HCT116 (cell line): ENCODE measurements around the gene ARPP21. TPM values are rescaled to one million over a fixed set of nuclear protein-coding genes. Genes with fewer than 3 reads are reported as not detected.

ENCODE experiments used
- ATAC-seq: fragments of 200-7000 bp; cut with Tn5 transposase; 2 replicates; pipeline ENCODE4 v1.9.1; 2020; ENCODE audit warnings: mild to moderate bottlenecking, moderate library complexity
- BruUV-seq: library from RNA; stranded (reverse); fragments of 400-500 nt; replicated peaks from 2 replicates; lab custom pipeline; 2021; lab: Mats Ljungman, UMichigan
- CTCF ChIA-PET: fragments of 300-600 bp; sonication (Branson Sonifier 250); formaldehyde crosslinking; loops from one replicate; lab custom pipeline; 2021; ENCODE audit warnings: antibody characterized with exemption; lab: Charles Lee
- POLR2A ChIA-PET: fragments of 300-600, 350-600 bp; sonication (Branson Sonifier 250); formaldehyde crosslinking; loops from one replicate; lab custom pipeline; 2021; ENCODE audit warnings: antibody characterized with exemption; lab: Charles Lee
- RAD21 ChIA-PET, 2 experiments: fragments of 300-600 bp; sonication (Branson Sonifier 250); formaldehyde crosslinking; loops; one replicate each; lab custom pipeline; 2023; ENCODE audit warnings: low total read pairs in 2 of 2; ENCODE audit not compliant: uncharacterized antibody in 2 of 2, unreplicated experiment in 2 of 2, low non-redundant PET in 1 of 2; lab: Charles Lee
- DNase-seq: peaks from one replicate; pipeline ENCODE4 v3.0.0-alpha.2; 2010; ENCODE audit warnings: low read depth, low spot score
- H2AFZ ChIP-seq: fragments of 200-600 bp; shearing (Covaris generic), sonication (generic); 2 replicates; pipeline ENCODE4 v1.6.1; 2017; ENCODE audit warnings: low read depth, mixed run types, mixed read lengths, antibody characterized with exemption, low read length; ENCODE audit not compliant: poor library complexity, severe bottlenecking
- H3K27ac ChIP-seq: 2 replicates; pipeline ENCODE4 v1.5.1; 2012; ENCODE audit warnings: low read depth, low read length
- H3K27me3 ChIP-seq: fragments of 200-600 bp; sonication (generic); 2 replicates; pipeline ENCODE4 v1.6.1; 2016; ENCODE audit warnings: mixed run types, low read length, mixed read lengths; ENCODE audit not compliant: insufficient read depth
- H3K36me3 ChIP-seq, 2 experiments: fragments of 200-500 bp in 1 of 2; fragments of 200-600 bp in 1 of 2; sonication (Bioruptor generic) in 1 of 2; sonication (generic) in 1 of 2; 2 replicates each; pipeline versions ENCODE4 v1.5.1 to v1.6.1; 2014 to 2016; ENCODE audit warnings: low read length in 2 of 2, inconsistent platforms in 1 of 2, mixed read lengths in 1 of 2, mixed run types in 1 of 2; ENCODE audit not compliant: insufficient read depth in 2 of 2, control insufficient read depth in 1 of 2
- H3K4me1 ChIP-seq, 2 experiments: fragments of 200-600 bp in 1 of 2; sonication (generic) in 1 of 2; 2 replicates each; pipeline versions ENCODE4 v1.5.1 to v1.6.1; 2012 to 2017; ENCODE audit warnings: low read length in 2 of 2, inconsistent platforms in 1 of 2, mild to moderate bottlenecking in 1 of 2, mixed read lengths in 1 of 2, mixed run types in 1 of 2, moderate library complexity in 1 of 2; ENCODE audit not compliant: insufficient read depth in 2 of 2, control insufficient read depth in 1 of 2
- H3K4me2 ChIP-seq: fragments of 200-600 bp; sonication (generic); 2 replicates; pipeline ENCODE4 v1.6.1; 2017; ENCODE audit warnings: mixed run types, low read length, mixed read lengths
- H3K4me3 ChIP-seq, 2 experiments: fragments of 200-600 bp in 1 of 2; sonication (generic) in 1 of 2; replicated peaks in 1 of 2; 2 replicates each; pipeline ENCODE4 v1.5.1; 2011 to 2016; ENCODE audit warnings: low read length in 2 of 2, control low read depth in 1 of 2, low read depth in 1 of 2, mild to moderate bottlenecking in 1 of 2, mixed read lengths in 1 of 2, mixed run types in 1 of 2
- H3K79me2 ChIP-seq: fragments of 200-600 bp; sonication (generic); 2 replicates; pipeline ENCODE4 v1.6.1; 2017; ENCODE audit warnings: mild to moderate bottlenecking, mixed run types, low read length, moderate library complexity, mixed read lengths; ENCODE audit not compliant: insufficient read depth
- H3K9ac ChIP-seq: fragments of 200-600 bp; sonication (generic); 2 replicates; pipeline ENCODE4 v1.6.1; 2016; ENCODE audit warnings: low read length, mixed read lengths
- H3K9me2 ChIP-seq: fragments of 200-600 bp; sonication (generic), shearing (Covaris generic); 2 replicates; pipeline ENCODE4 v1.6.1; 2017; ENCODE audit warnings: mixed run types, mild to moderate bottlenecking, moderate library complexity; ENCODE audit not compliant: insufficient read depth
- H3K9me3 ChIP-seq, 2 experiments: fragments of 200-500 bp in 1 of 2; fragments of 200-600 bp in 1 of 2; sonication (Bioruptor generic) in 1 of 2; sonication (generic) in 1 of 2; 2 replicates each; pipeline ENCODE4 v1.6.1; 2014 to 2017; ENCODE audit warnings: low read length in 2 of 2, mixed read lengths in 2 of 2, inconsistent platforms in 1 of 2, low read depth in 1 of 2, mild to moderate bottlenecking in 1 of 2, mixed run types in 1 of 2, moderate library complexity in 1 of 2; ENCODE audit not compliant: control insufficient read depth in 1 of 2, insufficient read depth in 1 of 2
- H4K20me1 ChIP-seq: fragments of 200-600 bp; sonication (generic), shearing (Covaris generic); 2 replicates; pipeline ENCODE4 v1.6.1; 2017; ENCODE audit warnings: mixed run types, mild to moderate bottlenecking, moderate library complexity; ENCODE audit not compliant: insufficient read depth
- ATF3 ChIP-seq: IDR thresholded peaks from 2 replicates; pipeline ENCODE4 v1.6.1; 2012
- CBX3 ChIP-seq: IDR thresholded peaks from 2 replicates; pipeline ENCODE4 v1.6.1; 2012; ENCODE audit warnings: low read depth
- EGR1 ChIP-seq: IDR thresholded peaks from 2 replicates; pipeline ENCODE4 v1.6.1; 2012; ENCODE audit warnings: low read depth
- EZH2 ChIP-seq: fragments of 200-600 bp; sonication (generic); IDR thresholded peaks from 2 replicates; pipeline ENCODE4 v1.6.1; 2017; ENCODE audit warnings: antibody characterized with exemption, mixed run types
- EZH2phosphoT487 ChIP-seq: fragments of 200-600 bp; IDR thresholded peaks from 2 replicates; pipeline ENCODE4 v1.6.1; 2018; ENCODE audit warnings: antibody characterized with exemption, borderline replicate concordance
- JUND ChIP-seq: IDR thresholded peaks from 2 replicates; pipeline ENCODE4 v1.6.1; 2012
- MAX ChIP-seq: IDR thresholded peaks from 2 replicates; pipeline ENCODE4 v1.6.1; 2012
- POLR2A ChIP-seq: IDR thresholded peaks from 2 replicates; pipeline ENCODE4 v1.7.0; 2011; ENCODE audit warnings: borderline replicate concordance; ENCODE audit not compliant: insufficient read depth, insufficient read length; ENCODE audit errors: extremely low read depth
- SP1 ChIP-seq: IDR thresholded peaks from 2 replicates; pipeline ENCODE4 v1.6.1; 2012; ENCODE audit warnings: low read depth
- SRF ChIP-seq: IDR thresholded peaks from 2 replicates; pipeline ENCODE4 v1.6.1; 2012; ENCODE audit warnings: low read depth
- YY1 ChIP-seq: IDR thresholded peaks from 2 replicates; pipeline ENCODE4 v1.6.1; 2011; ENCODE audit warnings: low read length, low read depth, moderate library complexity, mild to moderate bottlenecking; ENCODE audit not compliant: insufficient replicate concordance; ENCODE audit errors: extremely low read depth
- ZBTB33 ChIP-seq: IDR thresholded peaks from 2 replicates; pipeline ENCODE4 v1.6.1; 2011; ENCODE audit warnings: mild to moderate bottlenecking, low read length, moderate library complexity; ENCODE audit not compliant: insufficient replicate concordance; ENCODE audit errors: extremely low read depth
- ZFX ChIP-seq: fragments of 450-650 bp; IDR thresholded peaks from 2 replicates; pipeline ENCODE4 v1.6.1; 2017
- ZNF274 ChIP-seq: fragments of 200-500 bp; sonication (Bioruptor generic); IDR thresholded peaks from 2 replicates; pipeline ENCODE4 v1.6.1; 2014; ENCODE audit warnings: mild to moderate bottlenecking, low read depth, low read length, inconsistent platforms
- intact Hi-C: fragments of 100-400 bp; cut with micrococcal nuclease; formaldehyde crosslinking; loops from 2 replicates; pipeline ENCODE4 v1.10.0; 2022
- total RNA-seq: library from RNA; stranded (reverse); gene quantifications from one replicate; pipeline ENCODE4 v1.2.1, GENCODE V29; 2021; ENCODE audit not compliant: unreplicated experiment

ARPP21 gene
- total RNA-seq, 1 experiment from 2014 or later, result not detected

- CTCF ChIA-PET, result no interaction called here
- no peak for DNase-seq
- Histone ChIP-seq H3K27me3 (no peaks in the 10 kb centered on the region), H3K9me3 (peaks cover 3 to 4% of the 10 kb centered on the region in 2 experiments; a peak in 2 of 4 replicates), H3K9me2 (no peaks in the 10 kb centered on the region), H3K36me3 (no peaks in the 10 kb centered on the region), H3K4me2 (no peak overlapping the region), H3K4me3 (no peak overlapping the region), H3K9ac (no peak overlapping the region), H4K20me1 (no peaks in the 10 kb centered on the region), H3K79me2 (no peaks in the 10 kb centered on the region), H2AFZ (no peak overlapping the region), H3K27ac (no peak overlapping the region), H3K4me1 (no peaks in the 10 kb centered on the region)
- ATAC-seq, result no peak
- RAD21 ChIA-PET, result no interaction called here
- BruUV-seq, result no TSS peak
- intact Hi-C loops, result no loop called here
- TF ChIP-seq EZH2phosphoT487 (no peak), SP1 (no peak)
- POLR2A ChIA-PET, result no interaction called here
Measured at GRCh38 chr3:35721628-35722027, 82.3 kb downstream of the ARPP21 start.

GRCh38 chr3:35722902-35723301, 83.6 kb downstream of the ARPP21 start:
- Histone ChIP-seq H4K20me1 (no peaks in the 10 kb centered on the region), H3K4me1 (no peaks in the 10 kb centered on the region), H3K27ac (no peak overlapping the region), H3K4me3 (no peak overlapping the region), H3K9me2 (no peaks in the 10 kb centered on the region), H3K27me3 (no peaks in the 10 kb centered on the region), H3K79me2 (no peaks in the 10 kb centered on the region), H3K4me2 (no peak overlapping the region), H3K9me3 (peaks cover 0 to 4% of the 10 kb centered on the region in 2 experiments; a peak in 2 of 4 replicates), H3K9ac (no peak overlapping the region), H3K36me3 (no peaks in the 10 kb centered on the region), H2AFZ (no peak overlapping the region)
- ChIA-PET POLR2A (no interaction called here), RAD21 (no interaction called here), CTCF (no interaction called here)
- no TSS peak for BruUV-seq
- no peak for ATAC-seq
- intact Hi-C loops, result no loop called here
- no peak for DNase-seq
- no peak for TF ChIP-seq CBX3
- TF ChIP-seq ZNF274, result no peak
- no peak for TF ChIP-seq JUND
- TF ChIP-seq SRF, result no peak
- TF ChIP-seq ZFX, result no peak
- no peak for TF ChIP-seq ATF3
- TF ChIP-seq EZH2phosphoT487, result no peak
- TF ChIP-seq POLR2A, result no peak
- TF ChIP-seq MAX, result no peak
- no peak for TF ChIP-seq EGR1
- no peak for TF ChIP-seq ZBTB33
- no peak for TF ChIP-seq YY1
- no peak for TF ChIP-seq EZH2
